ENCODE results near the gene SLC39A2.

GRCh38 chr14:20997564-20997963, 1.5 kb upstream of the SLC39A2 start:
- TF ChIP-seq RAD21 (CRISPR knock-in tag; conservative IDR thresholded peaks at IDR 0.05 in 1 of 2, IDR thresholded peaks at IDR 0.05 in 1 of 2), result no peak
- no peak for TF ChIP-seq POLR2A (conservative IDR thresholded peaks at IDR 0.05)
- TF ChIP-seq CTCF (IDR thresholded peaks at IDR 0.05 in 2 of 3, conservative IDR thresholded peaks at IDR 0.05 in 1 of 3; ENCODE audit: insufficient read depth in 2 of 3, low read depth in 1 of 3, low read length in 3 of 3), result no peak
- TF ChIP-seq ZBED1 (IDR thresholded peaks at IDR 0.05), result no peak
- no peak for TF ChIP-seq ZNF175 (CRISPR knock-in tag; IDR thresholded peaks at IDR 0.05; ENCODE audit: low read depth)
- TF ChIP-seq ZSCAN32 (CRISPR knock-in tag; IDR thresholded peaks at IDR 0.05), result no peak
- TF ChIP-seq CREB1 (IDR thresholded peaks at IDR 0.05), result no peak
- TF ChIP-seq CREB1 (CRISPR knock-in tag; IDR thresholded peaks at IDR 0.05), result no peak
- TF ChIP-seq CBX2 (IDR thresholded peaks at IDR 0.05; ENCODE audit: insufficient read depth, low read length, poor library complexity, severe bottlenecking), result no peak
- no peak for TF ChIP-seq KLF1 (tag; IDR thresholded peaks at IDR 0.05)
- TF ChIP-seq ZNF77 (CRISPR knock-in tag; IDR thresholded peaks at IDR 0.05), result no peak

All from K562 (cell line).